Activated gamma-delta T cell (primary cell): ENCODE results near the gene DKK3.
"Not testable (repeated sequence)": the region's sequence is repeated elsewhere in the genome, so short reads cannot be mapped to it uniquely, and the experiment has no call there.

Source experiments
- DNase-seq: peaks from one replicate; lab custom pipeline; 2025; lab: John Stamatoyannopoulos, UW
- total RNA-seq, 2 donors: gene quantifications; one replicate each; lab custom pipeline; 2026; lab: John Stamatoyannopoulos, UW

Gene DKK3
- 16.6 to 36.8 reads per million in 2 donors for total RNA-seq

GRCh38 chr11:12007769-12008737, at the start of gene DKK3:
DKK3 (minus strand) TSS chr11:12008626; CDS start chr11:12008582, 44 bp downstream.
- no peak for DNase-seq

GRCh38 chr11:12057299-12057980, 49.0 kb upstream of the DKK3 start:
- DNase-seq, result no peak

GRCh38 chr11:12056119-12056518, 47.7 kb upstream of the DKK3 start:
- no peak for DNase-seq

- DNase-seq, result no peak
Measured at GRCh38 chr11:12053606-12054361, 45.4 kb upstream of the DKK3 start.

- no peak for DNase-seq
Measured at GRCh38 chr11:12052676-12053605, 44.5 kb upstream of the DKK3 start.

GRCh38 chr11:12051287-12051662, 42.8 kb upstream of the DKK3 start:
- no peak for DNase-seq

- no peak for DNase-seq
Measured at GRCh38 chr11:12050470-12051286, 42.3 kb upstream of the DKK3 start.

GRCh38 chr11:12048936-12049790, 40.7 kb upstream of the DKK3 start:
- no peak for DNase-seq

GRCh38 chr11:12046636-12047236, 38.3 kb upstream of the DKK3 start:
- no peak for DNase-seq

- no peak for DNase-seq
Measured at GRCh38 chr11:12045914-12046635, 37.6 kb upstream of the DKK3 start.

GRCh38 chr11:12044799-12045198, 36.4 kb upstream of the DKK3 start:
- DNase-seq, result no peak

- DNase-seq, result no peak
Measured at GRCh38 chr11:12043959-12044791, 35.7 kb upstream of the DKK3 start.

- no peak for DNase-seq
Measured at GRCh38 chr11:12043221-12043620, 34.8 kb upstream of the DKK3 start.

GRCh38 chr11:12042215-12042676, 33.8 kb upstream of the DKK3 start:
- DNase-seq, result no peak

- DNase-seq, result not testable (repeated sequence)
Measured at GRCh38 chr11:12040719-12041118, 32.3 kb upstream of the DKK3 start.

- no peak for DNase-seq
Measured at GRCh38 chr11:12032968-12033367, 24.5 kb upstream of the DKK3 start.
